ENCODE data around the gene CEP76.
"Not testable (repeated sequence)": the region's sequence is repeated elsewhere in the genome, so short reads cannot be mapped to it uniquely, and the experiment has no call there.

Gene CEP76

DNA sequence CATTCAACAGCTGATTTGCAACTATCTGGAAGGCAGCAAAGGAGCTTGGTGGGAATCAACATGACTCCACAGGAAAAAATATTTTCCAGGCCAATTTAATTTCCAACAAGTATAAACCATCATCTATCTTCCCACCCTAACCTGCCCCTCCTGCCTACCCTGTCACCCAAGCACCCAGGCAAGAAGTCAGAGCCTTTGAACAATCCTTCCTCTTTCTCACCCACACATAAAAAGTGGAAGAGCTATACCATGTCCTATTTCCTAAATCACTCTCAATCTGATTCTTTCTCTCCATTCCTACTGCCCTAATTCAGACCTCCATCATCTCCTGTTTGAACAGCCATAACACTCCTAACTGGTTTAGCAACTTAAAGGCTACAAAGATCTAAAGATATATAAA, 57.3 kb downstream of the CEP76 start:
- no peak for DNase-seq (ENCODE audit: low read depth)
- TF ChIP-seq CTCF (IDR thresholded peaks at IDR 0.05; ENCODE audit: low read depth, low read length, missing control alignments), result no peak
- no peak overlapping the region for H3K4me3 ChIP-seq (ENCODE audit: low read depth, low read length)

GRCh38 chr18:12643756-12644155, 58.8 kb downstream of the CEP76 start:
- DNase-seq (ENCODE audit: low read depth); H3K4me3 ChIP-seq (ENCODE audit: low read depth, low read length): not testable (repeated sequence)

DNA sequence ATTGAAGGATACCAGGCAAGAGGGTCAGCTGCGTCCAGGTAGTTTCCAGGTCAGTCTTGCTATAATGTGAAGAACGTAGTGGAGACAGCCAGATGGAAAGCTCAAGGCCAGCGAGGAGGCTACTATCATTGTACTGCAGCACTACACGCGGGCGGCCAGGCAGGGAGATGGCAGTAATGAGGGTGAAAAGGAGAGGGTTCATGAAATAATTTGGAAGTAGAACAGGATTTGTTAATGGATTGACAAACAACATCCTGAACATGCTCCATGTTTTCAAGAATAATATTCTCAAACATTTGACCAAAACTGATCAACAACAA, 61.7 kb downstream of the CEP76 start:
- H3K4me3 ChIP-seq (ENCODE audit: low read depth, low read length), result no peak overlapping the region
- TF ChIP-seq CTCF (IDR thresholded peaks at IDR 0.05; ENCODE audit: low read depth, low read length, missing control alignments), result no peak

DNA sequence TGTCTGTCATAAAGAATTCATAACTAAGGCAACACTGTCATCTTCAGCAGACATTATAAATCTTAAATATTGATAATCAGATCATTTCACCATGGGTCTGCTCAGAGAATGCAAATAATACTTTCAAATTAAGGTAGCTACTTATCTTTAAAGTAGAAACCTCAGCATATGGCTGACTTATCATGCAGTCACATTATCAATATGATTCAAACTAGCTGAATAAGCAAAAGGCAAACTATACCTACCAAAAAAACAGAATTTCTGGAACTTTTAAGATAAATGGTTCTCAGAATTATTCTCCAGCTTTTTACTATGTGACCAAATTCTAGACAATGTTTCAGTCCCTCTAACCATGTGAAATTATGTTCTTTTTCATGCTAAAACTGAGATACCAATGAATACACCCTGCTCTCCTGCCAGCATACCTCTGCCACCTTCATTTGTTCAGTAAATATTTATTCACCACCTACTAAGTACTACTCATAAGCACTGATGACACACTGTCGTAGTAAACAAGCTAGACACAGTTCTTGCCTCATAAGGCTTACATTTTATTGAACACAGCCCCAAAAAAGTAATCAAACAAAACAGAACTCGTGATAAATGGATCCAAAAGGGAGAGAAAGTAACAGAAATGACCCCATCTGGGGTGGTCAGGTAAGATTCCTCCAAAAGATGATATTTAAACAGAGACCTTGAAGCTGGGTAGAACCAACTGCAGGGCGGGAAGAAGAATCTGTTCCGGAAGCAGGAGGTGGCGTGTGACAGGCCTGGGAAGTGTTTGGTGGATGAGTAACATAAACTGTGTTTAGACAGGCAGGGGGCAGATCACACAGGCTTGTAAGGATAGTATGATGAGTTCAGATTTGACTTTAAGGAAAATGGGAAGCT, 62.3 kb downstream of the CEP76 start:
- DNase-seq (ENCODE audit: low read depth), result no peak
- no peak overlapping the region for H3K4me3 ChIP-seq (ENCODE audit: low read depth, low read length)
- no peak for TF ChIP-seq CTCF (IDR thresholded peaks at IDR 0.05; ENCODE audit: low read depth, low read length, missing control alignments)

More for the DNA sequence above, 61.7 kb downstream of the CEP76 start:
- no peak for DNase-seq (ENCODE audit: low read depth)

- no peak overlapping the region for H3K4me3 ChIP-seq (ENCODE audit: low read depth, low read length)
- DNase-seq (ENCODE audit: low read depth), result no peak
- TF ChIP-seq CTCF (IDR thresholded peaks at IDR 0.05; ENCODE audit: low read depth, low read length, missing control alignments), result no peak
Measured at GRCh38 chr18:12638644-12639124, 63.8 kb downstream of the CEP76 start.

GRCh38 chr18:12637901-12638643, 64.5 kb downstream of the CEP76 start:
- DNase-seq (ENCODE audit: low read depth), result no peak
- H3K4me3 ChIP-seq (ENCODE audit: low read depth, low read length), result no peak overlapping the region
- TF ChIP-seq CTCF (IDR thresholded peaks at IDR 0.05; ENCODE audit: low read depth, low read length, missing control alignments), result no peak

- no peak for TF ChIP-seq CTCF (IDR thresholded peaks at IDR 0.05; ENCODE audit: low read depth, low read length, missing control alignments)
Measured at GRCh38 chr18:12637393-12637792, 65.1 kb downstream of the CEP76 start.

More at GRCh38 chr18:12637393-12637792, 65.1 kb downstream of the CEP76 start:
- DNase-seq (ENCODE audit: low read depth), result no peak
- H3K4me3 ChIP-seq (ENCODE audit: low read depth, low read length), result no peak overlapping the region
